Activated CD8-positive, alpha-beta memory T cell treated with anti-CD3 and anti-CD28 coated beads, Interleukin-2, amount 50 U/mL, for 1 hour (primary cell): ENCODE results near the gene C15orf62.

Experiments used
- DNase-seq: peaks from one replicate; pipeline ENCODE4 v3.0.0-alpha.2; 2020; ENCODE audit errors: extremely low read depth

C15orf62 gene

GRCh38 chr15:40755812-40756208 is 14.0 kb upstream of the C15orf62 start:
- DNase-seq, result no peak

- DNase-seq, result no peak
Observed at GRCh38 chr15:40756938-40757337, 12.8 kb upstream of the C15orf62 start.

- no peak for DNase-seq
Observed at GRCh38 chr15:40759961-40760360, 9.8 kb upstream of the C15orf62 start.

- DNase-seq, result no peak
Observed at GRCh38 chr15:40762919-40763800, 6.6 kb upstream of the C15orf62 start.

- DNase-seq, result no peak
Observed at GRCh38 chr15:40763801-40764628, 5.8 kb upstream of the C15orf62 start, which contains the start of gene GCHFR. Gene GCHFR (plus strand): TSS chr15:40764068. CDS start chr15:40764181, 113 bp downstream.

- DNase-seq, result no peak
Observed at GRCh38 chr15:40764629-40765103, 5.1 kb upstream of the C15orf62 start.

- DNase-seq, result no peak
Observed at GRCh38 chr15:40766194-40766815, 3.5 kb upstream of the C15orf62 start.

GRCh38 chr15:40766906-40767837 is 2.6 kb upstream of the C15orf62 start:
- DNase-seq, result no peak

GRCh38 chr15:40767838-40768500 is 1.8 kb upstream of the C15orf62 start:
- no peak for DNase-seq

- DNase-seq, result no peak
Observed at GRCh38 chr15:40768521-40769273, 1.1 kb upstream of the C15orf62 start.

- no peak for DNase-seq
Observed at GRCh38 chr15:40770147-40770721, 454 bp downstream of the C15orf62 start.

GRCh38 chr15:40771242-40771641 is 1.5 kb downstream of the C15orf62 start:
- no peak for DNase-seq

GRCh38 chr15:40772014-40772413 is 2.2 kb downstream of the C15orf62 start:
- no peak for DNase-seq

- DNase-seq, result no peak
Observed at GRCh38 chr15:40773496-40773895, 3.7 kb downstream of the C15orf62 start.

GRCh38 chr15:40773902-40774301 is 4.1 kb downstream of the C15orf62 start:
- DNase-seq, result no peak

- DNase-seq, result no peak
Observed at GRCh38 chr15:40775007-40775406, 5.2 kb downstream of the C15orf62 start.

GRCh38 chr15:40775740-40776536 is 6.2 kb downstream of the C15orf62 start:
- DNase-seq, result no peak

- DNase-seq, result no peak
Observed at GRCh38 chr15:40776537-40777141, 6.9 kb downstream of the C15orf62 start.
